Hepatocyte (in vitro differentiated cells): ENCODE data around the gene CENPA.

ENCODE experiments used
- CTCF ChIP-seq: fragments of 200-600 bp; sonication (generic); IDR thresholded peaks from 2 replicates; pipeline ENCODE4 v1.5.1; 2016; ENCODE audit warnings: antibody characterized with exemption, mild to moderate bottlenecking; ENCODE audit not compliant: poor library complexity
- EZH2 ChIP-seq: fragments of 200-600 bp; sonication (generic); IDR thresholded peaks from 2 replicates; pipeline ENCODE4 v1.6.1; 2016; ENCODE audit warnings: antibody characterized with exemption, mild to moderate bottlenecking, borderline replicate concordance

GRCh38 chr2:26801328-26801727, 15.5 kb downstream of the CENPA start:
- TF ChIP-seq CTCF (no peak), EZH2 (no peak)
